ENCODE measurements around the gene LNP1. TPM values are rescaled to one million over a fixed set of nuclear protein-coding genes. Genes with fewer than 3 reads are reported as not detected.

The LNP1 gene
- total and polyA plus RNA-seq, 2 of the 13 experiments (the other 11 are each of a cell fraction or from before 2014, with no cell fraction given), result 3.6 to 7.0 TPM

DNA sequence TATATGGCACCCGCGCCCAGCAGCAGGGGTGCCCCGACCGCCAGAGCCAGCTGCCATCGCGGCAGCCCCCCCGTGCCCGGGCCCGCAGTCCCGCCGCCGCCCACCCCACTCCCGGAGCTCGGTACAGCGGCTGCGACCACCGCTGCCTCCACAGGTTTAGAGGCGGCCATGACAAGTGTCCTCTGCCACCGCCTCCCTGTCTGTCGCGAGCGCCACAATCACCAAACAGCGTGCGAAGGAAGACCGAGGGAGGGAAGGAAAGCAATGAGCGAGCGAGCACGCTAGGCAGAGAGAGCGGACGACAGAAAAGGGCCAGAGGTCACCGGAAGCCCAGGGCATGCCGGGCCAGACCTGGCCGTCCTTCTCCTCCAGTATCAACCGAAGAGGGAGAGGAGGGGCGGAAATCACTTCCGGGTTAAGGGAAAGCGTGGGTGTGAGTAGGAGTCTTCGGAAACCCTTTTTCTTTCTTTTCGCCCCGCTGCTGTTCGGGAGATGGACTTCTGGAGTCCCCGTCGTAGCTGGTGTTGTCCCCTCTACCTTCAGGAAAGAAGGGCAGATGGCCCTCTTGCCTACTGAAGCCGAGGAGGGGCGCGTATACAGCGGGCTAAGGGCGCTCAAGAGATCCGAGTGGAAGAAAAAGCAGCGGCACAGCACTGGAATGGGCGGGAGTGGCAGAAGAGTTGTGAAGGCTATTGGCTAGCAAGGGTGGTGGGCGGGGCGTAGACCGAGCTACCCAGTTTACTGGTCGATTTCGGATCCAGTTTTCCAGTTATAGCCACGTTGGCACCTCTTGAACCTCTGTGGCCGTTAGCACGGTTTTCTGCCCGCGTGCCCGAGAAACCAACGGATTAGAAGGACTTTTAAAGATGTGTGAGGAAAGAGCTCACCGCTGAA, at the start of gene LNP1, which contains the start of gene TOMM70 (continued):
- peak; percentile 58 for TF ChIP-seq HDAC1 (CRISPR knock-in tag; IDR thresholded peaks at IDR 0.05)
- TF ChIP-seq ESRRA (CRISPR knock-in tag; IDR thresholded peaks at IDR 0.05; ENCODE audit: low read depth), result peak; percentile 85; the same call in 1 of the 2 replicates
- TF ChIP-seq, protein P1, sequence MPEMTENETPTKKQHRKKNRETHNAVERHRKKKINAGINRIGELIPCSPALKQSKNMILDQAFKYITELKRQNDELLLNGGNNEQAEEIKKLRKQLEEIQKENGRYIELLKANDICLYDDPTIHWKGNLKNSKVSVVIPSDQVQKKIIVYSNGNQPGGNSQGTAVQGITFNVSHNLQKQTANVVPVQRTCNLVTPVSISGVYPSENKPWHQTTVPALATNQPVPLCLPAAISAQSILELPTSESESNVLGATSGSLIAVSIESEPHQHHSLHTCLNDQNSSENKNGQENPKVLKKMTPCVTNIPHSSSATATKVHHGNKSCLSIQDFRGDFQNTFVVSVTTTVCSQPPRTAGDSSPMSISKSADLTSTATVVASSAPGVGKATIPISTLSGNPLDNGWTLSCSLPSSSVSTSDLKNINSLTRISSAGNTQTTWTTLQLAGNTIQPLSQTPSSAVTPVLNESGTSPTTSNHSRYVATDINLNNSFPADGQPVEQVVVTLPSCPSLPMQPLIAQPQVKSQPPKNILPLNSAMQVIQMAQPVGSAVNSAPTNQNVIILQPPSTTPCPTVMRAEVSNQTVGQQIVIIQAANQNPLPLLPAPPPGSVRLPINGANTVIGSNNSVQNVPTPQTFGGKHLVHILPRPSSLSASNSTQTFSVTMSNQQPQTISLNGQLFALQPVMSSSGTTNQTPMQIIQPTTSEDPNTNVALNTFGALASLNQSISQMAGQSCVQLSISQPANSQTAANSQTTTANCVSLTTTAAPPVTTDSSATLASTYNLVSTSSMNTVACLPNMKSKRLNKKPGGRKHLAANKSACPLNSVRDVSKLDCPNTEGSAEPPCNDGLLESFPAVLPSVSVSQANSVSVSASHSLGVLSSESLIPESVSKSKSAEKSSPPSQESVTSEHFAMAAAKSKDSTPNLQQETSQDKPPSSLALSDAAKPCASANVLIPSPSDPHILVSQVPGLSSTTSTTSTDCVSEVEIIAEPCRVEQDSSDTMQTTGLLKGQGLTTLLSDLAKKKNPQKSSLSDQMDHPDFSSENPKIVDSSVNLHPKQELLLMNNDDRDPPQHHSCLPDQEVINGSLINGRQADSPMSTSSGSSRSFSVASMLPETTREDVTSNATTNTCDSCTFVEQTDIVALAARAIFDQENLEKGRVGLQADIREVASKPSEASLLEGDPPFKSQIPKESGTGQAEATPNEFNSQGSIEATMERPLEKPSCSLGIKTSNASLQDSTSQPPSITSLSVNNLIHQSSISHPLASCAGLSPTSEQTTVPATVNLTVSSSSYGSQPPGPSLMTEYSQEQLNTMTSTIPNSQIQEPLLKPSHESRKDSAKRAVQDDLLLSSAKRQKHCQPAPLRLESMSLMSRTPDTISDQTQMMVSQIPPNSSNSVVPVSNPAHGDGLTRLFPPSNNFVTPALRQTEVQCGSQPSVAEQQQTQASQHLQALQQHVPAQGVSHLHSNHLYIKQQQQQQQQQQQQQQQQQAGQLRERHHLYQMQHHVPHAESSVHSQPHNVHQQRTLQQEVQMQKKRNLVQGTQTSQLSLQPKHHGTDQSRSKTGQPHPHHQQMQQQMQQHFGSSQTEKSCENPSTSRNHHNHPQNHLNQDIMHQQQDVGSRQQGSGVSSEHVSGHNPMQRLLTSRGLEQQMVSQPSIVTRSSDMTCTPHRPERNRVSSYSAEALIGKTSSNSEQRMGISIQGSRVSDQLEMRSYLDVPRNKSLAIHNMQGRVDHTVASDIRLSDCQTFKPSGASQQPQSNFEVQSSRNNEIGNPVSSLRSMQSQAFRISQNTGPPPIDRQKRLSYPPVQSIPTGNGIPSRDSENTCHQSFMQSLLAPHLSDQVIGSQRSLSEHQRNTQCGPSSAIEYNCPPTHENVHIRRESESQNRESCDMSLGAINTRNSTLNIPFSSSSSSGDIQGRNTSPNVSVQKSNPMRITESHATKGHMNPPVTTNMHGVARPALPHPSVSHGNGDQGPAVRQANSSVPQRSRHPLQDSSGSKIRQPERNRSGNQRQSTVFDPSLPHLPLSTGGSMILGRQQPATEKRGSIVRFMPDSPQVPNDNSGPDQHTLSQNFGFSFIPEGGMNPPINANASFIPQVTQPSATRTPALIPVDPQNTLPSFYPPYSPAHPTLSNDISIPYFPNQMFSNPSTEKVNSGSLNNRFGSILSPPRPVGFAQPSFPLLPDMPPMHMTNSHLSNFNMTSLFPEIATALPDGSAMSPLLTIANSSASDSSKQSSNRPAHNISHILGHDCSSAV (CRISPR knock-in tag; IDR thresholded peaks at IDR 0.05; ENCODE audit: borderline replicate concordance), result 0 out of 2 replicates have a peak, but pooled peaks have one; percentile 92
- no peak; the same call in 1 of the 2 replicates for TF ChIP-seq CENPT (CRISPR knock-in tag; IDR thresholded peaks at IDR 0.05; ENCODE audit: low read depth)
- no peak for TF ChIP-seq EP300 (IDR thresholded peaks at IDR 0.05; ENCODE audit: low read depth in 2 of 2, low read length in 2 of 2)
- TF ChIP-seq EP300 (CRISPR knock-in tag; IDR thresholded peaks at IDR 0.05; ENCODE audit: borderline replicate concordance), result no peak
- no peak; the same call in 1 of the 2 replicates for TF ChIP-seq ZNF557 (CRISPR knock-in tag; IDR thresholded peaks at IDR 0.05)
- TF ChIP-seq, protein P2, sequence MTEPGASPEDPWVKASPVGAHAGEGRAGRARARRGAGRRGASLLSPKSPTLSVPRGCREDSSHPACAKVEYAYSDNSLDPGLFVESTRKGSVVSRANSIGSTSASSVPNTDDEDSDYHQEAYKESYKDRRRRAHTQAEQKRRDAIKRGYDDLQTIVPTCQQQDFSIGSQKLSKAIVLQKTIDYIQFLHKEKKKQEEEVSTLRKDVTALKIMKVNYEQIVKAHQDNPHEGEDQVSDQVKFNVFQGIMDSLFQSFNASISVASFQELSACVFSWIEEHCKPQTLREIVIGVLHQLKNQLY (CRISPR knock-in tag; IDR thresholded peaks at IDR 0.05), result no peak; the same call in 1 of the 2 replicates
- no peak for TF ChIP-seq SRSF4 (IDR thresholded peaks at IDR 0.05; ENCODE audit: low read depth, low read length, poor library complexity, severe bottlenecking)
- TF ChIP-seq, protein P3, sequence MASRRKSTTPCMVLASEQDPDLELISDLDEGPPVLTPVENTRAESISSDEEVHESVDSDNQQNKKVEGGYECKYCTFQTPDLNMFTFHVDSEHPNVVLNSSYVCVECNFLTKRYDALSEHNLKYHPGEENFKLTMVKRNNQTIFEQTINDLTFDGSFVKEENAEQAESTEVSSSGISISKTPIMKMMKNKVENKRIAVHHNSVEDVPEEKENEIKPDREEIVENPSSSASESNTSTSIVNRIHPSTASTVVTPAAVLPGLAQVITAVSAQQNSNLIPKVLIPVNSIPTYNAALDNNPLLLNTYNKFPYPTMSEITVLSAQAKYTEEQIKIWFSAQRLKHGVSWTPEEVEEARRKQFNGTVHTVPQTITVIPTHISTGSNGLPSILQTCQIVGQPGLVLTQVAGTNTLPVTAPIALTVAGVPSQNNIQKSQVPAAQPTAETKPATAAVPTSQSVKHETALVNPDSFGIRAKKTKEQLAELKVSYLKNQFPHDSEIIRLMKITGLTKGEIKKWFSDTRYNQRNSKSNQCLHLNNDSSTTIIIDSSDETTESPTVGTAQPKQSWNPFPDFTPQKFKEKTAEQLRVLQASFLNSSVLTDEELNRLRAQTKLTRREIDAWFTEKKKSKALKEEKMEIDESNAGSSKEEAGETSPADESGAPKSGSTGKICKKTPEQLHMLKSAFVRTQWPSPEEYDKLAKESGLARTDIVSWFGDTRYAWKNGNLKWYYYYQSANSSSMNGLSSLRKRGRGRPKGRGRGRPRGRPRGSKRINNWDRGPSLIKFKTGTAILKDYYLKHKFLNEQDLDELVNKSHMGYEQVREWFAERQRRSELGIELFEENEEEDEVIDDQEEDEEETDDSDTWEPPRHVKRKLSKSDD (CRISPR knock-in tag; IDR thresholded peaks at IDR 0.05; ENCODE audit: low read depth), result no peak; the same call in 1 of the 2 replicates
- peak; percentile 89 for TF ChIP-seq PHF20 (CRISPR knock-in tag; IDR thresholded peaks at IDR 0.05)
- peak; percentile 88 for TF ChIP-seq POLR2AphosphoS2 (IDR thresholded peaks at IDR 0.05; ENCODE audit: low read depth, low read length)
- TF ChIP-seq RFX3 (CRISPR knock-in tag; IDR thresholded peaks at IDR 0.05), result no peak
